ENCODE results near the gene TCEA2. TPM values are rescaled to one million over a fixed set of nuclear protein-coding genes. Genes with fewer than 3 reads are reported as not detected.

The TCEA2 gene
- total and polyA plus RNA-seq, 9 of the 15 experiments (the other 6 are each of a cell fraction or from before 2014, with no cell fraction given) = 1.4 to 28.7 (median 5.4) TPM

DNA sequence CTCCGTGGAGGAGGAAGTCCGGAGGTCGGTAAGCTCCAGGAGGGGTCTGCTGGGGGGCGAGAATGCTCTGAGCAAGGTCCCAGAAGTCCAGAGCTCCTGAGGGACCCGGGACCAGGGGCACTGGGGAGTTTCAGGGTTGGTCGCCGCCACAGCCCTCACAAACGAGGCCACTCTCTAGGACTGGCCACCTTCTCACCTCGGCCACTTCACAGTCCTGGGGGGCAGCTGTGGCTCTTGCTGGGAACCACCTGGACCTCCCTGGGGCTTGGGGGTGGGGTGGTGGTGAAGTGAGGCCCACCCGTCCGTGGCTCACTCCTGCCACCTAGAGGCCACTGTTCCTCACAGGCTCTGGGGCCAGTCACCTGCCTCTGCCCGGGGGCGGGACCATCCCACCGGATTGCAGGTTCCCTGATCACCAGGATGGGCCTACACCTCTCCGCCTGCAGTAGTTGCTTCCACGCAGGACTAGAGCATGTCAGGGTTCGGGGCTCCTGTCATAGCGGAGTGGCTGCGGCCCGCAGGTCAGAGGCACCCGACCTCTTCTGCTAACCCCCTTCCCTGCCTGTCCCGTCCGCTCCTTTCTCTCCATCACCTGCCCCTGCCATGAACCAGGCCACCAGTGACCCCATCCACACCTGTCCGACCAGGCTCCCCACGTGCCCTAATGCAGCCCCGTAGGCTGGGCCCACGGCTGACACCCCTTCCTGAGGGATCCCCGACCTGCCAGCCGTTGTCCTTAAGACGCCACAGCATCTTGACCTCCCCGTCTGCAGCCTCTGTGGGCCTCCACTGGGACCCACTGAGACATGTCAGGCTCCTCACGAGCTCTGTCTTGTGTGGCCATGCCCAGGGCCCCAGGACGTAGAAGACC is 5.1 kb upstream of the TCEA2 start (continued):
- TF ChIP-seq ZNF253 (CRISPR knock-in tag; conservative IDR thresholded peaks at IDR 0.05) = no peak
- TF ChIP-seq HLTF (IDR thresholded peaks at IDR 0.05) = no peak
- TF ChIP-seq FOXA1 (IDR thresholded peaks at IDR 0.05; ENCODE audit: borderline replicate concordance) = no peak
- peak; percentile 74; the same call in 1 of the 2 replicates for TF ChIP-seq CC2D1A (IDR thresholded peaks at IDR 0.05)
- peak; percentile 74 for TF ChIP-seq STAG1 (CRISPR knock-in tag; IDR thresholded peaks at IDR 0.05; ENCODE audit: borderline replicate concordance)
- TF ChIP-seq SRF (CRISPR knock-in tag; IDR thresholded peaks at IDR 0.05) = 0 out of 4 replicates have a peak, but pooled peaks of 1 of the 2 experiments have one; percentile 13
- no peak for TF ChIP-seq SIN3B (IDR thresholded peaks at IDR 0.05; ENCODE audit: low read depth)
- TF ChIP-seq, protein P1, sequence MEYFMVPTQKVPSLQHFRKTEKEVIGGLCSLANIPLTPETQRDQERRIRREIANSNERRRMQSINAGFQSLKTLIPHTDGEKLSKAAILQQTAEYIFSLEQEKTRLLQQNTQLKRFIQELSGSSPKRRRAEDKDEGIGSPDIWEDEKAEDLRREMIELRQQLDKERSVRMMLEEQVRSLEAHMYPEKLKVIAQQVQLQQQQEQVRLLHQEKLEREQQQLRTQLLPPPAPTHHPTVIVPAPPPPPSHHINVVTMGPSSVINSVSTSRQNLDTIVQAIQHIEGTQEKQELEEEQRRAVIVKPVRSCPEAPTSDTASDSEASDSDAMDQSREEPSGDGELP (CRISPR knock-in tag; IDR thresholded peaks at IDR 0.05; ENCODE audit: borderline replicate concordance) = peak; percentile 61; the same call in 1 of the 2 replicates
- no peak for TF ChIP-seq NCOA1 (IDR thresholded peaks at IDR 0.05; ENCODE audit: low read depth)
- TF ChIP-seq, protein P2, sequence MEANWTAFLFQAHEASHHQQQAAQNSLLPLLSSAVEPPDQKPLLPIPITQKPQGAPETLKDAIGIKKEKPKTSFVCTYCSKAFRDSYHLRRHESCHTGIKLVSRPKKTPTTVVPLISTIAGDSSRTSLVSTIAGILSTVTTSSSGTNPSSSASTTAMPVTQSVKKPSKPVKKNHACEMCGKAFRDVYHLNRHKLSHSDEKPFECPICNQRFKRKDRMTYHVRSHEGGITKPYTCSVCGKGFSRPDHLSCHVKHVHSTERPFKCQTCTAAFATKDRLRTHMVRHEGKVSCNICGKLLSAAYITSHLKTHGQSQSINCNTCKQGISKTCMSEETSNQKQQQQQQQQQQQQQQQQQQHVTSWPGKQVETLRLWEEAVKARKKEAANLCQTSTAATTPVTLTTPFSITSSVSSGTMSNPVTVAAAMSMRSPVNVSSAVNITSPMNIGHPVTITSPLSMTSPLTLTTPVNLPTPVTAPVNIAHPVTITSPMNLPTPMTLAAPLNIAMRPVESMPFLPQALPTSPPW (CRISPR knock-in tag; IDR thresholded peaks at IDR 0.05) = peak; percentile 54; the same call in 1 of the 2 replicates
- TF ChIP-seq PHF20 (IDR thresholded peaks at IDR 0.05; ENCODE audit: partially characterized antibody) = no peak
- TF ChIP-seq KLF13 (tag; IDR thresholded peaks at IDR 0.05; ENCODE audit: borderline replicate concordance, low read depth) = no peak
- no peak for TF ChIP-seq TEAD4 (IDR thresholded peaks at IDR 0.05; ENCODE audit: low read length)
- no peak for TF ChIP-seq TEAD4 (CRISPR knock-in tag; IDR thresholded peaks at IDR 0.05; ENCODE audit: borderline replicate concordance)
- no peak for TF ChIP-seq HDAC3 (IDR thresholded peaks at IDR 0.05; ENCODE audit: borderline replicate concordance, partially characterized antibody)
- no peak for TF ChIP-seq FOXJ2 (tag; IDR thresholded peaks at IDR 0.05)
- TF ChIP-seq PHTF2 (CRISPR knock-in tag; IDR thresholded peaks at IDR 0.05) = no peak
- TF ChIP-seq RBM34 (IDR thresholded peaks at IDR 0.05; ENCODE audit: borderline replicate concordance, insufficient read depth, low read length) = no peak
- 0 out of 2 replicates have a peak, but pooled peaks have one; percentile 30 for TF ChIP-seq KLF16 (IDR thresholded peaks at IDR 0.05)
- TF ChIP-seq POU5F1 (IDR thresholded peaks at IDR 0.05; ENCODE audit: borderline replicate concordance, low read depth, low read length, partially characterized antibody) = no peak
- TF ChIP-seq ZKSCAN1 (IDR thresholded peaks at IDR 0.05; ENCODE audit: low read depth, low read length) = no peak
- TF ChIP-seq, protein P3, sequence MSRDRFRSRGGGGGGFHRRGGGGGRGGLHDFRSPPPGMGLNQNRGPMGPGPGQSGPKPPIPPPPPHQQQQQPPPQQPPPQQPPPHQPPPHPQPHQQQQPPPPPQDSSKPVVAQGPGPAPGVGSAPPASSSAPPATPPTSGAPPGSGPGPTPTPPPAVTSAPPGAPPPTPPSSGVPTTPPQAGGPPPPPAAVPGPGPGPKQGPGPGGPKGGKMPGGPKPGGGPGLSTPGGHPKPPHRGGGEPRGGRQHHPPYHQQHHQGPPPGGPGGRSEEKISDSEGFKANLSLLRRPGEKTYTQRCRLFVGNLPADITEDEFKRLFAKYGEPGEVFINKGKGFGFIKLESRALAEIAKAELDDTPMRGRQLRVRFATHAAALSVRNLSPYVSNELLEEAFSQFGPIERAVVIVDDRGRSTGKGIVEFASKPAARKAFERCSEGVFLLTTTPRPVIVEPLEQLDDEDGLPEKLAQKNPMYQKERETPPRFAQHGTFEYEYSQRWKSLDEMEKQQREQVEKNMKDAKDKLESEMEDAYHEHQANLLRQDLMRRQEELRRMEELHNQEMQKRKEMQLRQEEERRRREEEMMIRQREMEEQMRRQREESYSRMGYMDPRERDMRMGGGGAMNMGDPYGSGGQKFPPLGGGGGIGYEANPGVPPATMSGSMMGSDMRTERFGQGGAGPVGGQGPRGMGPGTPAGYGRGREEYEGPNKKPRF (IDR thresholded peaks at IDR 0.05; ENCODE audit: low read depth, low read length) = no peak
- no peak for TF ChIP-seq TOE1 (IDR thresholded peaks at IDR 0.05; ENCODE audit: borderline replicate concordance)
- TF ChIP-seq TOE1 (CRISPR knock-in tag; IDR thresholded peaks at IDR 0.05; ENCODE audit: borderline replicate concordance, low read depth) = no peak
